Epithelial cell of proximal tubule (primary cell): ENCODE measurements around the gene SEPHS2. TPM values are rescaled to one million over a fixed set of nuclear protein-coding genes. Genes with fewer than 3 reads are reported as not detected.

Experiments
- DNase-seq: peaks from one replicate; pipeline ENCODE4 v3.0.0-alpha.2; 2011; ENCODE audit warnings: low read depth
- H3K4me3 ChIP-seq: 2 replicates; pipeline ENCODE4 v1.5.1; 2011; ENCODE audit warnings: low read depth, mild to moderate bottlenecking, low read length
- CTCF ChIP-seq: conservative IDR thresholded peaks from 2 replicates; pipeline ENCODE4 v1.5.1; 2012; ENCODE audit warnings: low read depth, mild to moderate bottlenecking, low read length
- total RNA-seq: library from RNA; depleted of rRNA; stranded (reverse); fragments of >200 nt; gene quantifications from 2 replicates; pipeline ENCODE4 v1.2.3, GENCODE V29; 2015

The SEPHS2 gene
- total RNA-seq, 1 donor from 2014 or later: 17.6 TPM

DNA sequence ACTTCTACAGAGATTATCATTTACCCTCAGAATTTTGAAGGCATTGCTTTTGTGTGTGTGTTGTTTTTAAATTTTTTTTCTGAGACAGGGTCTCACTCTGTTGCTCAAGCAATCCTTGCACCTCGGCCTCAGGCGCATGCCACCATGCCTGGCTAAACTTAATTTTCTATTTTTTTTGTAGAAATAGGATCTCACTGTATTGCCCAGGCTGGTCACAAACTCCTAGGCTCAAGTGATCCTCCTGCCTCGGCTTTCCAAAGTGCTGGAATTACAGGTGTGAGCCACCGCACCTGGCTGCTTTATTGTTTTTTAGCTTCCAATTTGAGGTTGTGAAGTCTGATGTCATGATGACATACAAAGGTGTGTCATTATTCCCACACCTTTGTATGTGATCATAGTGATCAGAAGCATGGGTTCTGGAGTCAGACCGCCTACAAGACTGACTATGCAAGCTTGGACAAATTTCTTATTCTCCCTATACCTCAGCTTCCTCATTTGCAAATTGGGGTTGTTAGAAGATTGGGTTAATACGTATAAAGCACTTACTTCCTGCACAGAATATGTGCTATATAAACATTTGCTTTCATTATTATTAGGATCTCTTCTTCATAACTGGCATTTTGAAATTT is 5.8 kb downstream of the SEPHS2 start:
- no peak for TF ChIP-seq CTCF
- DNase-seq: no peak
- H3K4me3 ChIP-seq: no peak overlapping the region

DNA sequence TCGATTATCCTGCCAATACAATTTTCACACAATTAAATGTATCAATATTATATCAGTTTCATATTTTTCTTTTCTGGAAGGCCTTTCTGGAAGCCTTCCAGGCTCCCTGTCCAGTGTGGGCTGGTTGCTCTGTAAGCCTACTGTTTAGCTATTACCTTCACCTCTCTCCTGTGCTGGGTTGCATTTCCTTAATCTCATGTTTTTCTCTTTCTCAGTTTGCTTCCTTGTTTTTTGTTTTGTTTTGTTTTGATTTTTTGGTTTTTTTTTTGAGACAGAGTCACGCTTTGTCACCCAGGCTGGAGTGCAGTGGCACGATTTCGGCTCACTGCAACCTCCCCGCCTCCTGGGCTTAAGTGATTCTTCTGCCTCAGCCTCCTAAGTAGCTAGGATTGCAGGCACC is 6.8 kb downstream of the SEPHS2 start:
- no peak overlapping the region for H3K4me3 ChIP-seq
- no peak for TF ChIP-seq CTCF
- DNase-seq: no peak

GRCh38 chr16:30437511-30438046 is 8.1 kb downstream of the SEPHS2 start:
- DNase-seq: no peak
- TF ChIP-seq CTCF: no peak
- H3K4me3 ChIP-seq: no peak overlapping the region

GRCh38 chr16:30434852-30435251 is 10.8 kb downstream of the SEPHS2 start:
- H3K4me3 ChIP-seq: no peak overlapping the region
- no peak for TF ChIP-seq CTCF
- DNase-seq: no peak

GRCh38 chr16:30430428-30430970 is 15.2 kb downstream of the SEPHS2 start:
- H3K4me3 ChIP-seq: peak overlapping the region; percentile 18
- DNase-seq: no peak
- TF ChIP-seq CTCF: no peak

- peak; percentile 84 for TF ChIP-seq CTCF
- H3K4me3 ChIP-seq: peak within 1 kb of the TSS; percentile 98
- DNase-seq: peak; percentile 97
Observed at GRCh38 chr16:30429678-30430427, 15.8 kb downstream of the SEPHS2 start, which contains the start of gene DCTPP1. TSS of gene DCTPP1 (minus strand) at chr16:30430030. CDS start at chr16:30429980, 50 bp downstream.

DNA sequence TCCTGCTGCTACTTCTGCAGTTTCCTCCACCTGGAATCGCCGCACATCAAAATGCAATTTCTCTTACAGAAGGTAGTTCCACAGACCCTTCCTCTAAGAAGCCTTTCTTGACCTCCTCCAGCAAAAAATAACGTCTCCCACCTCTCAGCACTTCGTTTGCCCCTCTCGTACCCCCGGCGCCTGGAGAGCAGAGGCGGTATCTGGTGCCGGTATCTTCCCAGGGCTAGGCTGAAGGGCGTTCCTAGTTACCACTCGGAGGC is 16.3 kb downstream of the SEPHS2 start:
- TF ChIP-seq CTCF: no peak
- peak overlapping the region; percentile 98 for H3K4me3 ChIP-seq
- no peak for DNase-seq
